ENCODE results near the gene PIK3CA. TPM values are rescaled to one million over a fixed set of nuclear protein-coding genes. Genes with fewer than 3 reads are reported as not detected.

Gene PIK3CA
- total and polyA plus RNA-seq, 2 experiments from 2014 or later: 5.1 to 13.4 TPM

DNA sequence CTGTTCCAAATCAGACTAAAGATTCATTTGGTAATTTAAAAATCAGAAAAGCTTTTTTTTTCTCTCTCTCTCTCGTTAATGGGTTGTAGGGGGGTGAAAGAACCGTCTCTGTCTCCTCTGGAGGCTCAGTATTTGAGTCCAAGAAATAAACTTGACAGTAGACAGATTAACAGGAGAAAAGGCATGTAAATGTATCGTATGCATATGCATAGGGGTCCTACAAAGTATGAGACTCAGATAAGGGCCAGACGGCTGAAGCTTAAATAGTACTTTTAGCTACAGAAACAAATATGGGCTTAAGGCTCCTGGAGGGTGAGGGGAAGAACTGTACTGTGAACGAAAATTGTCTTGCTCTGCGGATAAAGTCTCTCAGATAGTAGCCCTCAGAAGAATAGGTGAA, 42.4 kb downstream of the PIK3CA start (continued):
- TF ChIP-seq ZNF462 (CRISPR knock-in tag; IDR thresholded peaks at IDR 0.05): no peak
- no peak for TF ChIP-seq STAT1 (IDR thresholded peaks at IDR 0.05; ENCODE audit: unreplicated experiment)
- TF ChIP-seq CREB1 (CRISPR knock-in tag; IDR thresholded peaks at IDR 0.05; ENCODE audit: low read depth): no peak

- Histone ChIP-seq H3K36me3 (ENCODE audit: insufficient read depth) (no peaks in the 10 kb centered on the region), H3K4me3 (no peak overlapping the region), H4K20me1 (replicated peaks; ENCODE audit: insufficient read depth) (no peaks in the 10 kb centered on the region), H3K4me2 (no peak overlapping the region), H3K27me3 (ENCODE audit: insufficient read depth) (no peaks in the 10 kb centered on the region), H3F3A (replicated peaks; ENCODE audit: low read depth) (no peaks in the 10 kb centered on the region), H3K4me1 (ENCODE audit: insufficient read depth) (peaks cover 42% of the 10 kb centered on the region), H3K79me2 (replicated peaks; ENCODE audit: insufficient read depth) (peaks cover 83% of the 10 kb centered on the region), H3K9me2 (ENCODE audit: insufficient read depth) (no peaks in the 10 kb centered on the region), H2AFZ (no peak overlapping the region), H3K27ac (ENCODE audit: low read depth) (no peak overlapping the region)
- DNase-seq (ENCODE audit: low spot score) (no peak), ATAC-seq (no peak)
- Mint-ChIP-seq H3K36me3 (ENCODE audit: low read depth) (no peaks in the 10 kb centered on the region), H3K27me3 (ENCODE audit: insufficient read depth, low read depth, poor library complexity) (no peaks in the 10 kb centered on the region), H3K4me3 (no peak overlapping the region), H3K4me1 (peaks cover 41% of the 10 kb centered on the region), H3K9me3 (no peaks in the 10 kb centered on the region), H3K27ac (no peak overlapping the region)
- TF ChIP-seq ZNF462 (CRISPR knock-in tag; IDR thresholded peaks at IDR 0.05) (no peak), JUNB (IDR thresholded peaks at IDR 0.05; ENCODE audit: unreplicated experiment) (no peak)
- TF ChIP-seq, protein P1, sequence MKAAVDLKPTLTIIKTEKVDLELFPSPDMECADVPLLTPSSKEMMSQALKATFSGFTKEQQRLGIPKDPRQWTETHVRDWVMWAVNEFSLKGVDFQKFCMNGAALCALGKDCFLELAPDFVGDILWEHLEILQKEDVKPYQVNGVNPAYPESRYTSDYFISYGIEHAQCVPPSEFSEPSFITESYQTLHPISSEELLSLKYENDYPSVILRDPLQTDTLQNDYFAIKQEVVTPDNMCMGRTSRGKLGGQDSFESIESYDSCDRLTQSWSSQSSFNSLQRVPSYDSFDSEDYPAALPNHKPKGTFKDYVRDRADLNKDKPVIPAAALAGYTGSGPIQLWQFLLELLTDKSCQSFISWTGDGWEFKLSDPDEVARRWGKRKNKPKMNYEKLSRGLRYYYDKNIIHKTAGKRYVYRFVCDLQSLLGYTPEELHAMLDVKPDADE (IDR thresholded peaks at IDR 0.05): no peak
Observed at GRCh38 chr3:179192542-179192941, 44.4 kb downstream of the PIK3CA start.
